Suprapubic skin (tissue), 4 donors: Measurements from ENCODE around the gene SERINC5.
"Not testable (repeated sequence)": the region's sequence is repeated elsewhere in the genome, so short reads cannot be mapped to it uniquely, and the experiment has no call there.

Experiments used
- CTCF ChIP-seq, 2 donors: fragments of 200-600 bp in 1 of 2; fragments of 450-650 bp in 1 of 2; sonication (generic) in 1 of 2; IDR thresholded peaks; one replicate each; pipeline ENCODE4 v1.5.1; 2016 to 2019; ENCODE audit warnings: antibody characterized with exemption in 2 of 2, mild to moderate bottlenecking in 1 of 2, moderate library complexity in 1 of 2
- POLR2A ChIP-seq, 2 donors: fragments of 450-650 bp; IDR thresholded peaks; one replicate each; pipeline ENCODE4 v1.6.1; 2017; ENCODE audit warnings: antibody characterized with exemption in 2 of 2, mild to moderate bottlenecking in 2 of 2, moderate library complexity in 2 of 2
- POLR2AphosphoS5 ChIP-seq, 3 donors: sonication (generic); formaldehyde crosslinking; IDR thresholded peaks; one replicate each; pipeline ENCODE4 v1.6.1; 2017; ENCODE audit warnings: antibody characterized with exemption in 3 of 3

GRCh38 chr5:80270543-80270942, 14.7 kb upstream of the SERINC5 start:
- not testable (repeated sequence) for TF ChIP-seq POLR2AphosphoS5, CTCF, POLR2A (IDR thresholded peaks at IDR 0.05)
